ENCODE data around the gene TIPARP.
A peak's percentile ranks its signal among the peaks of the same experiment; 100 is the strongest.
"Not testable (repeated sequence)": the region's sequence is repeated elsewhere in the genome, so short reads cannot be mapped to it uniquely, and the experiment has no call there.

Gene TIPARP

GRCh38 chr3:156642750-156643728 is 31.4 kb upstream of the TIPARP start:
- no peaks in the 10 kb centered on the region for H3K36me3 Mint-ChIP-seq
- no peak overlapping the region for H3K27ac Mint-ChIP-seq
- no peaks in the 10 kb centered on the region for H3K9me3 Mint-ChIP-seq
- no peak overlapping the region for H3K4me3 Mint-ChIP-seq
- H3K4me1 Mint-ChIP-seq: peaks cover 9% of the 10 kb centered on the region
- peaks cover 6% of the 10 kb centered on the region for H3K27me3 Mint-ChIP-seq

DNA sequence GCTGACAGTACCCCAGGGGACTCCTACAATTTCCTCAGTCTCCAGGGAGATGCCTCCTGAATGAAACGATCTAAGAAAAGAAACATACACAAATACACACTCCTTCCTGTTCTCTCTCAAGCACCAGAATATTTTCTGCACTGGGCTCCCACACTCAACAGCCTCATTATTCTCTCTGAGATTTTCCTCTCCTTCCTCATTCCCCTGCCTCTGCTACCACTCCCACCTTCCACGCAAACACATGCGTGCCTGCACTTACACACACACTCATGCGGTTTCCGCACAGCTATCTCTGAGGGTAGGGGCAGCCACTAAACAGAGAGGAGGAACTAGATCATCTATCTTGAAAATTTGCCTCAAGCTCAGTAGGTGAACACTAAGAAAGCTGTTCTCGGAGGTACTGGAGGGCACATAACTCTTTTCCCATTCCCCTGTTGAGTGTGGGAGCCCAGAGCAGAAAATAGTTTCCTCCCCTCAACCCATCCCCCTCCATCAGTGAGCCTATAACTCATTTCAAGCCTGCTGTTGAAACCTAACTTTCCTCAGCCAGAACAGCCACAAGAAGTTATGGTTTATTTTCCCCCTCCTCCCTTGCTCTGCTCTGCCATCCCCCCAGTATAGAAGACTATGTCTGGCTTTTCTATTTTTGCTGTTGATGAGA is 30.5 kb upstream of the TIPARP start:
- Mint-ChIP-seq H3K36me3 (no peaks in the 10 kb centered on the region), H3K4me1 (peaks cover 9% of the 10 kb centered on the region), H3K9me3 (no peaks in the 10 kb centered on the region), H3K27me3 (peaks cover 6% of the 10 kb centered on the region), H3K27ac (no peak overlapping the region), H3K4me3 (peak overlapping the region; percentile 31)

DNA sequence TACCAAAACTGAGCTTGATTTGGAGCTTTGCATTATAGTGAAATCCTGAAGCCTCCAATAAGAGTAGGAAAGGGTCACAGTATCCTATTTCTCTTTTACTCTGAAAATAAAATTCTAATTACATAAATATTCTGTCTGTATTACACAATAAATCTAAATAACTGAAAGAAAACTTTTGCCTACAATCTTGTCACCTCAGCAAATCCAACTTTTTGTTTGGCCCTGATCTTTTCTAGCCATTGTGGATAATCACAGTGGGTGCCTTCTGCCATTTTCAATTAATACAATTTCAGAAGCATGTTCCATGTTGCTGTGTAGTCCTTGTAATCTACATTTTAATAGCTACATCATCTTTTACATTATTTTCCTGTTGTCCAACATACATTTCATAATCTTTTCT is 29.4 kb upstream of the TIPARP start:
- H3K4me1 Mint-ChIP-seq: peaks cover 9% of the 10 kb centered on the region
- H3K27me3 Mint-ChIP-seq: peaks cover 8% of the 10 kb centered on the region
- no peak overlapping the region for H3K27ac Mint-ChIP-seq
- no peaks in the 10 kb centered on the region for H3K36me3 Mint-ChIP-seq
- no peaks in the 10 kb centered on the region for H3K9me3 Mint-ChIP-seq
- H3K4me3 Mint-ChIP-seq: no peak overlapping the region

GRCh38 chr3:156646958-156647357 is 27.4 kb upstream of the TIPARP start:
- H3K9me3 Mint-ChIP-seq: no peaks in the 10 kb centered on the region
- H3K27me3 Mint-ChIP-seq: peaks cover 8% of the 10 kb centered on the region
- no peak overlapping the region for H3K27ac Mint-ChIP-seq
- peaks cover 9% of the 10 kb centered on the region for H3K4me1 Mint-ChIP-seq
- H3K36me3 Mint-ChIP-seq: no peaks in the 10 kb centered on the region
- no peak overlapping the region for H3K4me3 Mint-ChIP-seq

GRCh38 chr3:156648086-156648485 is 26.3 kb upstream of the TIPARP start:
- peaks cover 8% of the 10 kb centered on the region for H3K27me3 Mint-ChIP-seq
- H3K27ac Mint-ChIP-seq: no peak overlapping the region
- H3K4me1 Mint-ChIP-seq: peaks cover 9% of the 10 kb centered on the region
- H3K9me3 Mint-ChIP-seq: no peaks in the 10 kb centered on the region
- no peaks in the 10 kb centered on the region for H3K36me3 Mint-ChIP-seq
- H3K4me3 Mint-ChIP-seq: no peak overlapping the region

- H3K36me3 Mint-ChIP-seq: no peaks in the 10 kb centered on the region
- H3K27me3 Mint-ChIP-seq: peaks cover 8% of the 10 kb centered on the region
- H3K4me1 Mint-ChIP-seq: no peaks in the 10 kb centered on the region
- H3K4me3 Mint-ChIP-seq: no peak overlapping the region
- no peaks in the 10 kb centered on the region for H3K9me3 Mint-ChIP-seq
- H3K27ac Mint-ChIP-seq: no peak overlapping the region
These were observed 24.7 kb upstream of the TIPARP start for GRCh38 chr3:156649681-156650080.

DNA sequence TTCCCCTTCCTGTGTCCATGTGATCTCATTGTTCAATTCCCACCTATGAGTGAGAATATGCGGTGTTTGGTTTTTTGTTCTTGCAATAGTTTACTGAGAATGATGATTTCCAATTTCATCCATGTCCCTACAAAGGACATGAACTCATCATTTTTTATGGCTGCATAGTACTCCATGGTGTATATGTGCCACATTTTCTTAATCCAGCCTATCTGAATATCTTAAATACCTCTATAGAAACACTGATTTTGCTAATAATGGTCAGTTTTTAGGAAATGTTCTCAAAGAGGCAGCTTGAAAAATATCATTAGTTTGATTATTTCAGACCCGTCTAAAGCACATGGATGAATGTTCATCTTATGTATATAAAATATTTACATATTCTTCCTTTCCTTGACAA is 21.7 kb upstream of the TIPARP start:
- H3K36me3 Mint-ChIP-seq, H3K27me3 Mint-ChIP-seq, H3K4me1 Mint-ChIP-seq, H3K27ac Mint-ChIP-seq, H3K4me3 Mint-ChIP-seq, H3K9me3 Mint-ChIP-seq: not testable (repeated sequence)

- Mint-ChIP-seq H3K27ac (no peak overlapping the region), H3K9me3 (no peaks in the 10 kb centered on the region), H3K36me3 (no peaks in the 10 kb centered on the region), H3K4me1 (no peaks in the 10 kb centered on the region), H3K27me3 (peaks cover under 1% of the 10 kb centered on the region), H3K4me3 (no peak overlapping the region)
These were observed 19.6 kb upstream of the TIPARP start for GRCh38 chr3:156654834-156655233.

DNA sequence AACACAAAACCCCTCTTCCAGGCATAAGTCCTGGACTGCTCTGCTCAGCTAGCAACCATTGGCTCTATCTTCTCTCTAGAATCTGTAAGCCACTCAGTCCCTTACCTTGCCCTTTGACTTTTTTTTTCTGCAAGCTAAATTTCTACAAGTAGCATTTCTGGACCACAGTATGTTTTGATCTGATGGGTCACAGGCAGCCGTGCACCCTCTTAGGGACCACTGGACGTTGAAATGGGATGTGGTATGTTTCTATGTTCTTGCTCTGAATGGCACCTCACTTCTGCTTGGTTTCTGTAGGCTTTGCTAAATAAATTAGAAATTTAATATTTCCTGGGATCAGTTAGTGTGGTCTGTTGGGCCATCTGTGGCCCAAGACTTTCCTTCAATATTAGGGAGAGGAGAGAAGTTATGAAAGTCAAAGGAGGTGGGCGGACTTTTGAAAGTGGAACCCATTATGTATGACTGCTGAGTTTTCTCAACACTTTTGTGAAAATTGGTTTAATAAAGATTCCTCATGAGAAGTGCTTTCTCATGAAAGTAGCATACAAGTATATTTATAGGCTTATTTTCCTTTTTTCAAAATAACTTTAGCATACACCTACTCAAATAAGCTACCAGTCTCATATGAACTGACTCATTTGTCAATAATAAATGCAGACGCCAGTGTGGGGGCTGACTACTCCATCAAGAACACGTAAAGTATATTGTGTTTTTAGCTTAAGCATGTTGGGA is 18.4 kb upstream of the TIPARP start:
- H3K4me3 Mint-ChIP-seq: no peak overlapping the region
- H3K9me3 Mint-ChIP-seq: no peaks in the 10 kb centered on the region
- no peak overlapping the region for H3K27ac Mint-ChIP-seq
- no peaks in the 10 kb centered on the region for H3K4me1 Mint-ChIP-seq
- H3K27me3 Mint-ChIP-seq: no peaks in the 10 kb centered on the region
- no peaks in the 10 kb centered on the region for H3K36me3 Mint-ChIP-seq

DNA sequence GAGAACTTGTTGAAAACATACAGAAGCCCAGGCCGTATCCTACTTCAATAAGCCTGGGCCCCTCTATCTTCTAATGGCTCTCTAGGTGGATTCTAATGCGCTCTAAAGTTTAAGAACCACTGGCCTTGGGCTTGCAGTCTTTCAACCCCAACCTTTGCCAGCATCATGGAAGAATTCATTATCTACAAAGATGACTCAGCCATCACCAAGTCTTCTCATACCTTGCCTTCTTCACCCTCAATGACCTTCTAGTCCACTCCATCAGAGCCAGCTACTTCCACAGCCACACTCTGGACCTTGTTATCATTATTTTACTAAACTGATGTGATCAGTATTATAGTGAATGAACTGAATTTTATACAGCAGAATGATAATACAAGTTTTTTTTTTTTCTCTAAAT is 16.9 kb upstream of the TIPARP start:
- Mint-ChIP-seq H3K9me3 (no peaks in the 10 kb centered on the region), H3K27ac (peak overlapping the region; percentile 43), H3K36me3 (no peaks in the 10 kb centered on the region), H3K27me3 (no peaks in the 10 kb centered on the region), H3K4me3 (no peak overlapping the region), H3K4me1 (peaks cover 5% of the 10 kb centered on the region)

GRCh38 chr3:156657862-156658731 is 16.3 kb upstream of the TIPARP start:
- no peak overlapping the region for H3K27ac Mint-ChIP-seq
- no peaks in the 10 kb centered on the region for H3K27me3 Mint-ChIP-seq
- no peaks in the 10 kb centered on the region for H3K36me3 Mint-ChIP-seq
- H3K4me3 Mint-ChIP-seq: no peak overlapping the region
- peaks cover 5% of the 10 kb centered on the region for H3K4me1 Mint-ChIP-seq
- H3K9me3 Mint-ChIP-seq: no peaks in the 10 kb centered on the region

DNA sequence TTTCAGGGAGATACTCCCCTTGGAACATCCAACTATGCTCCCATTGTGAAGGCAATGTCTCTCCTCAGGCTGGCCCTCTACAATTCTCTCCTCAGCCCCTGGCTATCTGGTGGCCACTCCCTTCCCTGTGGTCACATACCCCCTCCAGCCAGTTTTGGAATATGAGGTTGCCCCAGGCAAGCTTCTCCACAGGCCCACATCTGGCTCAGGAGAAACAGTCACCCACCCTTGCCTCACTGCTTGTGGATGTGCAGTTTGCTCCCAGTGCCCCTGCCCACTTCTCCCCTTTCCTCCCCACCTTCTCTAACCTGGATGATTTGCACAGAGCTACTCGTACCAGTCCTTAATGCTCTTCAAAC is 15.7 kb upstream of the TIPARP start:
- no peak overlapping the region for H3K27ac Mint-ChIP-seq

GRCh38 chr3:156659260-156659659 is 15.1 kb upstream of the TIPARP start:
- Mint-ChIP-seq H3K4me1 (peaks cover 9% of the 10 kb centered on the region), H3K4me3 (no peak overlapping the region), H3K36me3 (no peaks in the 10 kb centered on the region)

More for the DNA sequence above, 15.7 kb upstream of the TIPARP start:
- H3K4me1 Mint-ChIP-seq: peaks cover 5% of the 10 kb centered on the region
- H3K36me3 Mint-ChIP-seq: no peaks in the 10 kb centered on the region
- no peak overlapping the region for H3K4me3 Mint-ChIP-seq
- H3K9me3 Mint-ChIP-seq: no peaks in the 10 kb centered on the region
- H3K27me3 Mint-ChIP-seq: no peaks in the 10 kb centered on the region

DNA sequence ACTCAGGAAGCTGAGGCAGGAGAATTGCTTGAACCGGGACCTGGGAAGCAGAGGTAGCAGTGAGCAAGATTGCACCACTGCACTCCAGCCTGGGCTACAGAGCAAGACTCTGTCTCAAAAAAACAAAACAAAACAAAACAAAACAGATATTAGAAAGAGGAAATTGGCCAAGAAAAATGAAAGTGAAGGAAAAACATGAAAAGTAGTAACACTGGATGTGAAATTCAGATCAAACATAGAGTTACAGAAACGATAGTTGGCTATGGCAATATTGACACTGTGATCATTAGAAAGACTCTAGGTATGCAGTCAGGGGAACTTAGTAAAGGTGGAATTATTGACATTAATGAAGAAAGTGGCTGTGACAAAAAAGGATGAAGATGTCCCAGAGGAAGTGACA is 13.2 kb upstream of the TIPARP start:
- Mint-ChIP-seq H3K36me3 (peaks cover 2% of the 10 kb centered on the region), H3K27ac (no peak overlapping the region), H3K9me3 (no peaks in the 10 kb centered on the region), H3K4me3 (no peak overlapping the region), H3K4me1 (peaks cover 28% of the 10 kb centered on the region), H3K27me3 (no peaks in the 10 kb centered on the region)

More at GRCh38 chr3:156659260-156659659, 15.1 kb upstream of the TIPARP start:
- no peaks in the 10 kb centered on the region for H3K9me3 Mint-ChIP-seq
- no peaks in the 10 kb centered on the region for H3K27me3 Mint-ChIP-seq
- no peak overlapping the region for H3K27ac Mint-ChIP-seq
